SHP77 treated with DMSO at 0.1 percent for 48 hours (cell line): ENCODE measurements around the gene BDKRB2.
A peak's percentile ranks its signal among the peaks of the same experiment; 100 is the strongest.

Experiments used
- DNase-seq: peaks from one replicate; lab custom pipeline; 2025; lab: John Stamatoyannopoulos, UW

The BDKRB2 gene

DNA sequence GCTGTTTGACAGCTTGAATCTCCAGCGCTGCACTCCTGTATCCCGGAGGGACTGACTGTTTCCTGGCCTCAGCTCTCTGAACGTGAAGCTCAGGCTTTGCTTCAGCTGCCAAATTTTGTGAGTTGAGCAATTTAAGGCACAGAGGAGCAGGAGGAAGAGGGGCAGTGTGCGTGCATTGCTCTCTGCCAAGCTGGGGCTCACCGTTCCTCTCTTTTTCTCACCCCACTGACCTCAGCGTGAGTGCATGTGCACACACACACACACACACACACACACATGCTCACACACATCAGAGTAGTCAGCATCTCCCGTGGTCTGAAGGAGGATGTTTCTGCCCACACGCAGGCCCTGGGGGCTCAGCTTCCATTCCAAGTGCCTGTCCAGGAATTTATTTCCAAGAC lies 27.8 kb upstream of the BDKRB2 start:
- no peak for DNase-seq

DNA sequence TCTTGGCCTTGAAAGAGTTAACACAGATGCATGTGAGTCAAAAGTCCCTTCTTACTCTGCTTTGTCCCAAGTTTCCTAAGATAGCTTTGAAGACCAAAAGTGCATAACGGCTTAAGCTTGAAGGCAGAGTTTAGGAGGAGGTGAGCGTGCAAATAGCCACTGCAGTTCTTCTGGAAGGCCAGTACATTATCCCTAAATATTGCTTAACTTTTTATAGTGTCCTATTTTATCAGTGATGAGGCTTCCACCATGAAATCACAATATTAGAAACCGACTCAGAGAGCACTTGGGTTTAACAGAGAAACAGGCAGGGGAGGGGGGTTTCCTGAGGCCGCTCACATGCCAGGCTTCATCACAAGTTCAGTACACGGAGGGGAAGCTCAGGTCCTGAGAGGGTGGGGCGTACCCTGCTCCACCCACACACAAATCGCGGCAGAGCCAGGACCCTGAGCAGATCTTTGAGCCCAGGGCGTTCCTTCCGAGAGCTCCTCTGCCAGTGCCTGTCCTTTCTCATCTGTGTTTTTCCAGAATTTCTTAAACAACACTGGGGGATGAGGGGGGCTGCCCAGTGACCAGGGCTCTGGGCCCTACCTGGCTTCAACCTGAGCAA lies 26.8 kb upstream of the BDKRB2 start:
- DNase-seq = no peak

DNA sequence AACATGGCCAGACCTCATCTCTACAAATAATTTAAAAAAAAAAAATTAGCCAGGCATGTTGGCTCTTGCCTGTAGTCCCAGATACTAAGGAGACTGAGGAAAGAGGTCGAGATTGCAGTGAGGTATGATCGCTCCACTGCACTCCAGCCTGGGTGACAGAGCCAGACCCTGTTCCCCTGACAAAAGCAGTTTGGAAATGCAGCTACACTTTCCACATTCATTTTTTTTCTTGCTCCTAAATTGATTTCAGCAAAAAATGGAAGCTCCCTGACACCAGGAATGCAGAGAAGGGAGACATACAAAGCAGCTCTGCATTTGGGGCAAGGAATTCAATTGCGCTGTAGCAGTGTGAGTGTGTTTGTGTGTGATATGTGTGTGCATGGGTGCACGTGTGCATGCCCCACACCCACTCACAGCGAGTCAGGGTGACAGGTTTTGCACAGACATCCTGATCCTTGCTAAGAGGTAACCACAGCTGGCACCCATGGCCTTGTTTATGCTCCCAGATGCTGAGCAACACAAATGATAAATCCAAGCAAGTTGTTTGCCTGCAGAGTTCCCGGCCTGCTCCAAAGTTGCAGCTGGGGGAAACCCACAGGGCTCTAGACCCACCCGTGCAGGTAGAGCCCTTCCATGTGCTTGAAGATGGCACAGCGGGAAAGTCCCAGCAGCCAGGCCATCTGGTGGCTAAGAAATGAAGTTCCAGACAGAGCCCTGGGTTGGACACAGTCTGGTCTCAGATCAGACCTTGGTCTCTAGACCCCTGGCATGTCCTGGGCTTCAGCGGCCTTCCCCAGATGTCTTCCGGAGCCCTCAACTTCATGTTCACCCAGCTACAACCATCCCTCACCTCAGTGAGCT lies 25.9 kb upstream of the BDKRB2 start:
- no peak for DNase-seq

DNA sequence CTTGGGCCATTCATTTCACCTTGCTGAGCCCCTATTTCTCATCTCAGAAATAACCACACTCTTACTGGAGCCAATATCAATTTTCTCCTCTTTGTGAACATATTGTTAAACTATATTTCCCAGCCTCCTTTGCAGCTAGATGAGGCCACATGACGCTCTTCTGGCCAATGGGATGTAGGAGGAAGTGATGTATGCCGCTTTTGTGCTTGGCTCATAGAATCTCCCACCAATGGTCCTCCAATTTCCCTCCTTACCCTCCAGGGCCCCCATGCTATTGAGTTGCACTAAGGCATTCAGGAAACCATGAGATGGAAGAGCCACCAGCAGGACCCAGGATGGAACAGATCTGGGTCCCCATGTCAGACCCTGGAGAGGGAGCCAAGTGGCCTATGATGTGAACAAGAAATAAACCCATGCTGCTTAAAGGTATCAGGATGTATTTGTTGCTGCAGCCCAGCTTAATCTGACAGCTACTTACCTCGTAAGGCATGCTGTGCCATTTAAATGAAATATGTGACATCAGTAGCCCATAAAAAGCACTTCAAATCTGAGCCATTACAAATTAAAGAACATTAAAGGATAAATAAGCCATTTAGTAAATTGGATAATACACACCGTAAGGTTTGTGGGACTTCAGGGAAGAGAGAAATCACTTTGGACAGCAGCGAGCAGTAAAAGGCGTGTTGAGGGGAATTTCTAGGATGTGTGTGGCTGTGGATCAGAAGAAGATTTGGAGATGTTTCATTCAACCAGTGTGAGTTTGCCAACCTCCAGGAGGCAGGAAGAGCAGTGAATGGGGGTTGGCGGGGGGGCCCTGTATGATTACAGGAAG lies 24.4 kb upstream of the BDKRB2 start:
- no peak for DNase-seq

DNA sequence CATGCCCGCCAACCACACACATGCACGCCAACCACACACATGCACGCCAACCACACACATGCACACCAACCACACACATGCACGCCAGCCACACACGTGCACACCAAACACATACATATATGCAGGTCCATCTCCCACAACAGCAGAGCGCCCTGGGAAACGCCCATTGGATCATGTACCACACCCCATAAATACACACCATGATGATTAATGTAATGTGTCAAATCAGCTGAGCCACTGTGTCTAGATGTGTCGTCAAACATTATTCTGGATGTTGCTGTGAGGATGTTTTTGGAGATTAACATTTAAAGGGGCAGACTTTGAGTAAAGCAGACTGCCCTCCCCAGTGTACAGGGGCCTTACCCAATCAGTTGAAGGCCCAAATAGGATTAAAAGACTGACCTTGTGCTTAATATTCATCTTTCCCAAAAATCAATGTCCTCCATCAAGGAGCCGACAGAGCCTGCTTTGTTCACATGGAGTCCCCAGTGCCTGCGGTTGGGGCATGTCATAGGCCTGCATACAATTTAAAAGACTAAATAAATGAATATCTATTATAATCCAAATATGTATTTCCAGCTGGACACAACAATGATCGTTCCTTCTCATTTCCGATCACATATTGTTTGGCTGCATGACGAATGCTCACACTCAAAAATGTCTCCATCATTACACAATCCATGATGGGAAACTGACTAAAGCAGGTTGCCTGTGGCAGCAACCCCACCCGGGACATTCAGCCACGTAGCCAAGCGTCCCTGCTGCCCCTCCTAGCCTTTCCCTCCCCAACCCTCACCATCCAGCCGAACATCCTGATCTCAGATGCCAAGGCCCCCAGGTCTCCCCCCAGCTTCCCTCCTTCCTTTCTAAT lies 23.2 kb upstream of the BDKRB2 start:
- DNase-seq = no peak

DNA sequence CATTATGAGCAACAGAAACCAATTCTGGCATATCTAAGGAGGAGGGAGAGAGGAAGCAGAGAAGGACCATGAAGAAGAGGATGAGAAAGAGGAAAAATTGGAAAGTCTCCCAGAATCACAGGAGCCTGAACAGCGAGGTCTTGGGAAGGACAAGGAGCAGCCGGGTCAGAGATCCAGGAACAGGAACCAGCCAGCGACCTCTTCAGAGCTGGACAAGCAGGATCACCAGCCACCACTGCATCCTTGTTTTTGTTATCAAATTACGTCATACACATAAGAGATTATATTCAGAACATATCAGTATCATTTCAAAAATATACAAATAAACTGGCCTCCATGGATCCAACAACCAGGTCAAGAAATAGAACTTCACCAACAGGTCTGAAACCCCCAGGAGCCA lies 22.1 kb upstream of the BDKRB2 start:
- DNase-seq = no peak

DNA sequence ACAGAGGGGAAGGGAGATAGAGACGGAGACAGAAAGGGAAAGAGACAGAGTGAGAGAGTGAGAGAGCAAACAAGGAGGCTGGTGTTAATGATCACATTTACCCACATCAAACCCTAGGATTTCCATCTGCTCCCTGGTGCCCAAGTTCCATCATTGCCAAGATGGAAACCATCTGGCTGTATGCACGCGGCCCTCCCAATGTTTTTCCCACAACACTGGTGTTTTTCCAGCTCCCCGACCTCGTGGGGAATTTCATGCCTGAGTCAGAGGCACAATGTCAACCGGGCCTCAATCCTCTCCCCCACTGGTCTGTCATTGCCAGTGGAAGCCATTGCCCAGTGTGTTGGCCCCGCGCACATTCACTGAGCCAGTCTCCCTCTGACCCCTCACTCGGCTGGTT lies 19.9 kb upstream of the BDKRB2 start:
- no peak for DNase-seq

DNA sequence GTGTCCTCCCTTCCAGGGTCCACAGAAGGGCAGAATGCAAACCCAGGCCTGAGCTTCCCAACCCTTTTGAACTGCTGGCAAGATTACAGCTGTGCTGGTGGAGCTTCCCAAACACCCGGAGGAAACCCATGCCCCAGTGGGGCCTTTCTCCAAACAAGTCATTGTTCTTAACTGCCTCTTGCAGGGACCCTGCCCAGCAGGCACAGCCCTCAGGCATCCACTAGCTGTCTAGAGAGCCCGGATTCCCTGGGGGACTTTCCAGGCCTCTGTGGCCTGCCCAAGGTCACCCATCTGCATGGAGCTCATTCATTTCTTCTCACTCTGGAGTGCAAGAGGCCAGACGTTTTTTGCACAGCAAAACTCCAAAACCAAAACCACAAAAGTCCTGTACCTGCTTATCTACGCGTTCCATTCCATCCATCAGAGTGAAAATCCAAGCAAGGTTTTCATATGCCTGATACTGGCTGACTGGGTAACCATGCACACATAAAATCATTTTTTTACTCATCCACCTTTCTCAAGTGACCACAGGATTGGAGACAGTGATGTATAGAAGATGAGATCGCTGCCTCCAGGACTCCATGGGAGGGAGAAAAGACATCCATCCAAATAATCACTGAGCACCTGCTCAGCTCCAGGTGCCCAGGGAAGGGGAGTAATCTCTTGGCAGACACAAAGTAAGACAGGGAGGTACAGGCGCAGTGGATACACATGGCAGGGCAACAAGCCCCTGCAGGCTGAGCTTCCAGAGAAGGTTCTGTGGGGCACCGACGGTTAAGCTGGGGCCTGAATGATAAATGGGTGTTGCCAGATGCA lies 17.2 kb upstream of the BDKRB2 start:
- DNase-seq = no peak

DNA sequence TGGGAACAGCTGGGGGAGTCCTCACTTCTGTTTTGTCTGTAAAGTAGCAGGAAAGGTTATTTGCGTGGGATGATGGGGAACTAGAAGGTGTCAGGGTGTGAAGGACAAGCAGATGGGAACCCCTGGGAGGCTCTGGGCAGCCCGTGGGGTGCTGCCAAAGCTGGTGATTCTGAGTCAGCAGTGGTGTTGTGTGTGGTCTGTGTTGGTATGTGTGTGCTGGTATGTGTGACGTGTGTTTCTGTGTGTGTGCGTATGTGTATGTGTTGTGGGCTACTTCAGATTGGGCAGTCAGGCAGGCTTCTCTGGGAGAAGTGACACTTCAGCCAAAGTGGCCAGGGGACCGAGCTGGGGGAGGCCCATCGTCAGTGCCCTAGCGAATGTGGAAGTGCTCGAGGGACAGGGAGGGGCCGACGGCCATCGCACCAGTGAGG lies 15.3 kb upstream of the BDKRB2 start:
- no peak for DNase-seq

DNA sequence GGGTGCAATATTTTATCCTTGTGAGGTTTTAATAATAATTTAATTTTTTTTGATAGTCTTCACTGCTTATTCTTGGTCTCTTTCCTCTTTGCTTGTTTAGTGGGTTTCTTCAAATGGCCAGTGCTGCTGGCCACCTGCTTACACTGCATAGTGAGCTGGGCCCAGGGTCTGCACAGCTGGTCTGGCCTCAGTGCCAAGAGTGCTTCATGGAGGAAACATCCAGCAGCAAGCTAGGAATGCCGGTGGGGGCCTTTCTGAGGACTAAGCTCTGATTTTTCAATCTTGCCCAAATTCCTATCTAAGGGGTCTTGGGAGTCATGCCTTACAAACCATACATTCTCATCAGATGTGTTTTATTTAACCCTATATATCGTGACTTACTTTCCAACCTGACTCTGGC lies 13.3 kb upstream of the BDKRB2 start:
- DNase-seq = no peak

DNA sequence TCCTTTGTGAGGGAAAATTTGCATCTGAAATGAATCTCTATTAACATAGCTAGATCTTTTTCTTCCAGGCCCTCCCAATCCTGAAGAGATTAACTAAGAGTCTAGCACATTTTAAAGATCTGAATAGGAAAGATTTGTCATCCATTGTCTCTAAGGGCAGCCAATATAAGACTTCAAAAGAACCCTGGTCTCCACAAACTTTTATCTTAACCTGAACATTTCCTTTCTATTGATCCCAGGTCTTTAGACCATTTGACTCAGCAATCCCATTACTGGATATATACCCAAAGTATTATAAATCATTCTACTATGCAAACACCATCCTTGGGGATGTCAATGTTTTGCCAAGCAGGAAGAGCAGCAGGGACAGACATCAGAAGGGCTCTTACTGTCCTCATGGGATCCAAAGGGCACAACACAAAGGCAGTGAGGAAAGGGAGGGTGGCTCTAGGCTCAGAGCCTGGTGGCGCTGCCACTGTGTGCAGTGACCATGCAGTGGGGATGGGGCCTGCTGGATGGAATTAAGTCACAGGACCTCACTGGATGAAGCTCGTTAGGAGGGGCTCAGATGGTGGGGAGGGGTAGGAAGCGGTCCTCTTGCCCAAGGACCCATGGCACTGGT lies 12.7 kb upstream of the BDKRB2 start:
- peak; percentile 47 for DNase-seq

DNA sequence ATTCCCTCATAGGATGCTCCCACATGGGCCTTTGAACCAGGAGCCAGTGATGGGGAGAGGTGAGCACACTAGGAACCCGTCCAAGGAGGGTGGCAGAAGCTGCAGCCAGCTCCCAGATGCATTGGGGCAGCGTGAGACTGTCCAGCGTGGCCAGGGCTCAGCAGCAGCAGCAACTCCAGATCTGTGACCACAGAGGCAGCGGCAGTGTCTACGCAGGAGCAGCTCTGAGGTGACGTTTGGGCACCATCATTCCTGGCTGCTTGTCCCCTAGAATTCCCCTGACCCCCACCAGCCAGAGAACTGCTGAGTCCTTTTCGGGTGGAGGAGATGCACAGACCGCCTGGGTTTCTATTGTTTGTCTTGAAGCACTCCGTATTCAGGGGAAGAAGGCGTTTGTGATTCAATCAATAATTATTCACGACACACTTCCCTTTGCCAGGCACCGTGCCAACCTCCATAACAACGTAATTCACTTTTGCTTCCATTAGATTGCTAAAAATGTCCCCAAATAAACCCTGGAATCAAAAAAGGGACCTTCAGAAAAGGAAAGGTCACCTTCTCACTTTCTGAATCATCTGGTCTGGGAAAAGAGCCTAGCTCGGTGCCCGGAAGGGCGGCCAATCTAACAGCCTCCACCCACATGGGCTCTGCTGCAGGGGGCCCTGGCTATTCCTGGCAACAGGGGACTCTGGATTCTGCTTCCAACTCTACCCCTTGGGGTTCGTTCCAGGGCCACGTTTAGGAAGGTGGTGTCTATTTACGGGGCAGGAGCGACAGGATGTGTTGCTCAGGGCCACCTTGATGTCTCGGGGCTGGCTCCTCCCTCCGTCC lies 11.4 kb upstream of the BDKRB2 start:
- no peak for DNase-seq

DNA sequence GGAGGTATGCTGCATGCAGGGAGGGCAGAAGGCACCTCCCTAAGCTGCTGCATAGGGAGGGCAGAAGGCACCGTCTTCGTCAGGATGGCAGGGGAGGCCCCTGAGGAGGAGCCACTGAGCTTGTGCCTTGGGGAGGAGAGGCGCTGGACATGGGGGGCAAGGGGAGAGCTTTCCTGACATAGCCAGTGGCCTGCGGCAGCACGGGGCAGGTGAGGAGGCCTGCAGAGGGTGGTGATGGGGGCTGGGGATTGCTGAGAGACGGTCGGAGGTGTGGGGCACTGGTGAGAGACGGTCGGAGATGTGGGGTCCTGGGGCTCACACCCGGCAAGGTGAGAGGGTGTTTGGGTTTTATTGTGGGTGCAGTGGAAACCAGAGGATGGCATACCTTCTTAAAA lies 10.4 kb upstream of the BDKRB2 start:
- no peak for DNase-seq

DNA sequence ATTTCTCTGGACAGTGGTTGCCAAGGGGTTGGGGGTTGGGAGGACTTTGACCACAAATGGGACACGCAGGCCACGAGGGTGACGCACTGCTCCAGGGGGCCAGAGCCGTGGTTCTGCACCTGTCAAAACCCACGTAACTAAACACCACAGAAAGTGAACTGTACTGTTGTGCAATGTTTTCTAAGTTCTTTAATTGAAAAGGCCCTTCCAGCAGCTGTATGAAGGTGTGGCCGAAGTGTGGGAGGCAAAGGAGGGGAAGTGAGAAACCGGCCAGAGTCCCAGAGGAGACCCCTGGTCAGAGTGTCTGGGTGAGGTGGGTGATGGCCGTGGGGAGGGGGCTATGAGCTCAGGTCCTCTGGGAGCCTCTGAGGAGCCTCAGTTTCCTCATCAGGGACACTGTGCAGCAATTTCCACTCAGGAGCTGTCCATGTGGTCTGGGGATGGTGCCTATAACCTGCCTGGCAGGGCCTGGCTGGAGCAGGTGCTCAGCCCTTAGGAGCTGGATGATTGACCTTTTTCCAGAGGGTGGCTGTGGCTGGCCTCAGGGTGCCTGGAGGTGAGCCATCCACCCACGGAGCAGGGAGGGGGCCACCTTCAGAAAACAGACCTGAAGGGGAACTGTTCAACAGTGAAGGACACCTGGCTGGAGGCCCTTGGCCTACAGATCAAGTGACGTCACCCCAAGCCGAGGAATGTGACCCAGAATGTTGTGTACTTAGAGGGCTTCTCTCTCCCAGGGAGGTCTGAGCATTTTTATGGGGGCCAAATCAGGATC lies 9.8 kb upstream of the BDKRB2 start:
- no peak for DNase-seq

DNA sequence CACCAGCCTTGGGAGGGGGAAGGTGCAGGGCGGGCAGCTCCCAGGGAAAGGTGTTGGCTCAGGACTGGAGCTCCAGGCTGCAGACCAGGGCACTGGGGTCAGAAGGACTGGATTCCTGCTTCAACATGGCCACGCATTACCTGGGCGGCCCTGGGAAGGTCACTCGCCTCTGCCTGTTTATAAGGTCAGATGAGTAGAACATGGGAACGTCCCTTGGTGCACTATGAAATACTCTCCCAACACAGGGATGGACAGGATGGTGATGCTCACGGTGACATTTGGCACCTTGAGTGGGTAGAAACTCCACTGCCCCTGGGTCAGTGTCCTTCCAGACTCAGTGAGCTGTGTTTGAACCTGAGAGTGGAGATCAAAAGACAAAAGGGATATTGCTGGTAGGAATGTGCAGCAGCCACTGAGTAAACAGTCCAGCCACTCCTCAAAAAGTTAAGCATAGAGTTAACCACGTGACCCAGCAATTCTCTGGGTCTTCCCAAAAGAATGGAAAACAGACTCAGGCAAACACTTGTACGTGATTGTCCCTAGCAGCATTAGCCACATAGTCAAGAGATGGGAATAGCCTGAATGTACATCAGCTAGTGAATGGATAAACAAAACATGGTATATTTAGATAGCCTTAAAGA lies 9.1 kb upstream of the BDKRB2 start:
- no peak for DNase-seq

DNA sequence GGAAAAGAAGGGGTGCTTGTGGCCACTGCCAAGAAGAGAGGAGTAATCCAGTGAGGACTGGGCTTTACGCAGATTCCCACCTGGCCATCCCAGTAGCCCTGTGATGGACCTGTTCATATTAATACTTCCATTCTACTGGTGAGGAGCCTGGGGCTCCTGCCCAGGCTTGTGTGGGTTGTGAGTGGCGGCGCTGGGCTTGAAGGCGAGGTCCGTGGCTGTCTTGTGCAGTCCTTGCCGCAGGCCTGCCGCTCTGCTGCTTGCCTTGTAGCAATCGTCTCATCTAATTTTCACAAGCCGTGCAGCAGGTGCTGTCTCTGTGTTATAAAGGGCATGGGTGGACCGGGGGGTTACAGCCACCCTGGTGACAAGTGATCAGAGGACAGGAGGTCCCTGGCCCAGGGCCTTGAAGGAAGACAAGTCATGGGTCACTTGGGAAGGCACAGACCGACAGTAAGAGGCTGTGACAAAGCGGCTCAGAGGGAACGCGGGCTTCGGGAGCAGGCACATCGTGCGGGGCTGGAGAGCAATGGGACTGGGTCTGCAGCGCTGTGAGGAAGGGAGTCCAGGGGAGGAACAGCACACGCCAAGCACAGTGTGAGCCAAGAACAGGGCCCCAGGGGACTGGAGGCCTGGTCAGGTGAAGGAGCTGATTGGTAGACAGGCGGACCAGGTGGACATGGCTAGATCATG lies 7.3 kb upstream of the BDKRB2 start:
- DNase-seq = no peak

DNA sequence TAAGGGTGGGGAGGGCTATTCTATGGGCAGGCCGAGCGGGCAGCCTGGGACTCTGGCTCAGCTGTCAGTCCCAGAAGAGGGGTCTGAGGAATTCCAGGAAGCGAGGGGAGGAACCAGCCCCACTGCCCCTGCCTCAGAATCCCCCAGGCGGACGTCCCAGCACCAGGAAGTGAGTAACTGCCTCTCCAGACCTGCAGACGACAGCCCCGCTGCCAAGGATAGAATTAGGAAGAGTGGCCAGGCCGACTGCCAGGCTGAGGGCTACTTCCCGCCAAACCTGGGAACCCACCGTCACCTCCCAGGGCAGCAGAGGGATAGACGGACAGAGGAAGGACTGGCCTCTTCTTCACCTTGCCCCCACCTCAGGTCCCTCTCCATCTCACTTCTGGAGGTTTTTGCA lies 6.7 kb upstream of the BDKRB2 start:
- DNase-seq = no peak
